Ovary (tissue), 3 donors: Measurements from ENCODE around the gene RGS10.

Source experiments
- EP300 ChIP-seq: sonication (generic); formaldehyde crosslinking; IDR thresholded peaks from one replicate; pipeline ENCODE4 v1.6.1; 2017; ENCODE audit warnings: antibody characterized with exemption
- POLR2A ChIP-seq: fragments of 450-650 bp; IDR thresholded peaks from one replicate; pipeline ENCODE4 v1.6.1; 2017; ENCODE audit warnings: antibody characterized with exemption, mild to moderate bottlenecking, moderate library complexity
- TF ChIP-seq, protein P1 (sequence below), 3 donors: fragments of 450-650 bp in 2 of 3; fragments of 200-600 bp in 1 of 3; IDR thresholded peaks; one replicate each; pipeline versions ENCODE4 v1.5.1 to v1.8.0; 2016 to 2022; ENCODE audit warnings: antibody characterized with exemption in 3 of 3, mild to moderate bottlenecking in 1 of 3
- donor health status: DM: no; HTN: no; CAD: no.

DNA sequence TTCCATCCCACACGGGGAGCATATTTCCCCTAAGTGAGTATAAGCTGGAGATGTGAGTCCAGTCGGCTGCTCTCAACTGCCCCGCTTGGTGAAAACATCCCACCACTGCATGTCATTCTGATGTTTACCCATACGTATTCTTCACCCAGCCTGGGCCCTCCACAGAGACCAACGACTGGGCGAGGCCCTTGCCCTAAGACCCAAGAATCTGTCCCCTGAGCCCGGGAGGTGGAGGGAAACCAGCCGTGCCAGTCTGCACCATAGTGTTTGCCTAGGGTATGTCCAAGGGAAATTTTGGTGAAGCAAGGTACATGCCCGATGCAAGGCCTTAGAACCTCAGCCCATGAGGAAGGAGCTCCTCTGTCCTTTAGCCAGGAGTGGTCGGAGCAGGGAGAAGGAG lies 67.9 kb downstream of the RGS10 start:
- no peak for TF ChIP-seq POLR2A
- TF ChIP-seq, protein P1, sequence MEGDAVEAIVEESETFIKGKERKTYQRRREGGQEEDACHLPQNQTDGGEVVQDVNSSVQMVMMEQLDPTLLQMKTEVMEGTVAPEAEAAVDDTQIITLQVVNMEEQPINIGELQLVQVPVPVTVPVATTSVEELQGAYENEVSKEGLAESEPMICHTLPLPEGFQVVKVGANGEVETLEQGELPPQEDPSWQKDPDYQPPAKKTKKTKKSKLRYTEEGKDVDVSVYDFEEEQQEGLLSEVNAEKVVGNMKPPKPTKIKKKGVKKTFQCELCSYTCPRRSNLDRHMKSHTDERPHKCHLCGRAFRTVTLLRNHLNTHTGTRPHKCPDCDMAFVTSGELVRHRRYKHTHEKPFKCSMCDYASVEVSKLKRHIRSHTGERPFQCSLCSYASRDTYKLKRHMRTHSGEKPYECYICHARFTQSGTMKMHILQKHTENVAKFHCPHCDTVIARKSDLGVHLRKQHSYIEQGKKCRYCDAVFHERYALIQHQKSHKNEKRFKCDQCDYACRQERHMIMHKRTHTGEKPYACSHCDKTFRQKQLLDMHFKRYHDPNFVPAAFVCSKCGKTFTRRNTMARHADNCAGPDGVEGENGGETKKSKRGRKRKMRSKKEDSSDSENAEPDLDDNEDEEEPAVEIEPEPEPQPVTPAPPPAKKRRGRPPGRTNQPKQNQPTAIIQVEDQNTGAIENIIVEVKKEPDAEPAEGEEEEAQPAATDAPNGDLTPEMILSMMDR (IDR thresholded peaks at IDR 0.05): no peak
- no peak for TF ChIP-seq EP300
